Suprapubic skin (tissue), 3 donors: Measurements from ENCODE around the gene PEX1.

Experiments
- EP300 ChIP-seq: sonication (generic); formaldehyde crosslinking; IDR thresholded peaks from one replicate; pipeline ENCODE4 v1.6.1; 2017; ENCODE audit warnings: antibody characterized with exemption
- POLR2A ChIP-seq, 2 donors: fragments of 450-650 bp; IDR thresholded peaks; one replicate each; pipeline ENCODE4 v1.6.1; 2017; ENCODE audit warnings: antibody characterized with exemption in 2 of 2, mild to moderate bottlenecking in 2 of 2, moderate library complexity in 2 of 2
- TF ChIP-seq, protein P1 (sequence below), 2 donors: fragments of 200-600 bp in 1 of 2; fragments of 450-650 bp in 1 of 2; sonication (generic) in 1 of 2; IDR thresholded peaks; one replicate each; pipeline ENCODE4 v1.5.1; 2016 to 2019; ENCODE audit warnings: antibody characterized with exemption in 2 of 2, mild to moderate bottlenecking in 1 of 2, moderate library complexity in 1 of 2

DNA sequence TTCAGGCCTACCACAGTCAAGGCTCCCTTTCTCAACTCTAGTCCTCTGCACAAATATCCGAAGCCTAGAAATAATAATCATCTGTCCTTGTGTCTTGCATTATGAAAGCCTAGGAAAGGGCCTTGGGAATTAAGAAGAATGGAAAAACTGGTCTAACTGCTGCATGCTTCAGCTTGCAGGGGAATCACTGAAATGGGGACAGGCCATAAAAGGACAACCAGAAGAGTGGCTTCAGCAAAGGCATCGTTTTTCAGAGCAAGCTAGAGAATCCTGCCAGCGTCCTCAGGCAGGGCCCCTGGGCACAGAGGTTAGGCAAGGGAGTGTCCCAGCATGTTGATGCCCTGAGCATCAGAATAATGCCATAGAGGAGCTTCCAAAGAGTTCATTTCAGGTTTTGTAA is 63.8 kb downstream of the PEX1 start:
- no peak for TF ChIP-seq POLR2A (IDR thresholded peaks at IDR 0.05)
- TF ChIP-seq, protein P1, sequence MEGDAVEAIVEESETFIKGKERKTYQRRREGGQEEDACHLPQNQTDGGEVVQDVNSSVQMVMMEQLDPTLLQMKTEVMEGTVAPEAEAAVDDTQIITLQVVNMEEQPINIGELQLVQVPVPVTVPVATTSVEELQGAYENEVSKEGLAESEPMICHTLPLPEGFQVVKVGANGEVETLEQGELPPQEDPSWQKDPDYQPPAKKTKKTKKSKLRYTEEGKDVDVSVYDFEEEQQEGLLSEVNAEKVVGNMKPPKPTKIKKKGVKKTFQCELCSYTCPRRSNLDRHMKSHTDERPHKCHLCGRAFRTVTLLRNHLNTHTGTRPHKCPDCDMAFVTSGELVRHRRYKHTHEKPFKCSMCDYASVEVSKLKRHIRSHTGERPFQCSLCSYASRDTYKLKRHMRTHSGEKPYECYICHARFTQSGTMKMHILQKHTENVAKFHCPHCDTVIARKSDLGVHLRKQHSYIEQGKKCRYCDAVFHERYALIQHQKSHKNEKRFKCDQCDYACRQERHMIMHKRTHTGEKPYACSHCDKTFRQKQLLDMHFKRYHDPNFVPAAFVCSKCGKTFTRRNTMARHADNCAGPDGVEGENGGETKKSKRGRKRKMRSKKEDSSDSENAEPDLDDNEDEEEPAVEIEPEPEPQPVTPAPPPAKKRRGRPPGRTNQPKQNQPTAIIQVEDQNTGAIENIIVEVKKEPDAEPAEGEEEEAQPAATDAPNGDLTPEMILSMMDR (IDR thresholded peaks at IDR 0.05), result no peak
- TF ChIP-seq EP300, result no peak
